HK-2 (cell line): ENCODE data around the gene HOXA1.

Experiments used
- DNase-seq: peaks from one replicate; pipeline ENCODE4 v3.0.0-alpha.2; 2018; ENCODE audit not compliant: unreplicated experiment

HOXA1 gene

GRCh38 chr7:27116962-27117886 is 21.4 kb upstream of the HOXA1 start:
- DNase-seq = peak; percentile 58

GRCh38 chr7:27116031-27116961 is 20.5 kb upstream of the HOXA1 start:
- DNase-seq = no peak

- DNase-seq = peak; percentile 88
These were observed 19.6 kb upstream of the HOXA1 start for GRCh38 chr7:27115221-27116026.

GRCh38 chr7:27114881-27115220 is 19.1 kb upstream of the HOXA1 start:
- no peak for DNase-seq

GRCh38 chr7:27113991-27114769 is 18.4 kb upstream of the HOXA1 start:
- no peak for DNase-seq

GRCh38 chr7:27112955-27113949 is 17.5 kb upstream of the HOXA1 start:
- no peak for DNase-seq

- no peak for DNase-seq
These were observed 16.6 kb upstream of the HOXA1 start for GRCh38 chr7:27112361-27112760.

GRCh38 chr7:27111751-27112277 is 16.0 kb upstream of the HOXA1 start:
- DNase-seq = no peak

- no peak for DNase-seq
These were observed 15.4 kb upstream of the HOXA1 start for GRCh38 chr7:27111042-27111750.

- DNase-seq = no peak
These were observed 14.6 kb upstream of the HOXA1 start for GRCh38 chr7:27110186-27111031.

GRCh38 chr7:27109466-27110185 is 13.8 kb upstream of the HOXA1 start:
- no peak for DNase-seq

GRCh38 chr7:27108390-27109127 is 12.8 kb upstream of the HOXA1 start:
- DNase-seq = no peak

GRCh38 chr7:27107391-27108381 is 11.9 kb upstream of the HOXA1 start:
- no peak for DNase-seq

GRCh38 chr7:27106901-27107240 is 11.1 kb upstream of the HOXA1 start:
- no peak for DNase-seq

- DNase-seq = no peak
These were observed 10.5 kb upstream of the HOXA1 start for GRCh38 chr7:27106181-27106900.
